Hematopoietic multipotent progenitor cell (in vitro differentiated cells): ENCODE data around the gene SEC23A. TPM values are rescaled to one million over a fixed set of nuclear protein-coding genes. Genes with fewer than 3 reads are reported as not detected.
A peak's percentile ranks its signal among the peaks of the same experiment; 100 is the strongest.

Experiments
- DNase-seq, 3 donors: peaks; one replicate each; pipeline ENCODE4 v3.0.0-alpha.2; 2011 to 2015; ENCODE audit warnings: low read depth in 2 of 3, low spot score in 2 of 3
- small RNA-seq: library from RNA; depleted of rRNA; stranded (forward); fragments of <200 nt; gene quantifications from one replicate; pipeline ENCODE3, GENCODE V24; 2012
- total RNA-seq: library from RNA; depleted of rRNA; stranded (reverse); fragments of >200 nt; gene quantifications from one replicate; pipeline ENCODE4 v1.2.3, GENCODE V29; 2012

Gene SEC23A
- total RNA-seq, 1 donor: 48.2 TPM

GRCh38 chr14:38994731-38995130 lies 108.3 kb downstream of the SEC23A start:
- no peak for DNase-seq

- no peak for DNase-seq
Observed at GRCh38 chr14:38993981-38994380, 109.1 kb downstream of the SEC23A start.

GRCh38 chr14:38992067-38992844 lies 110.8 kb downstream of the SEC23A start:
- DNase-seq: no peak

- DNase-seq: no peak
Observed at GRCh38 chr14:38991299-38991698, 111.7 kb downstream of the SEC23A start.

GRCh38 chr14:38989922-38990546 lies 113.0 kb downstream of the SEC23A start:
- peak in 2 of 3 donors; percentile 14 to 44 for DNase-seq

- DNase-seq: no peak
Observed at GRCh38 chr14:38987781-38988180, 115.3 kb downstream of the SEC23A start.

GRCh38 chr14:38982837-38983236 lies 120.2 kb downstream of the SEC23A start:
- no peak for DNase-seq

- DNase-seq: no peak
Observed at GRCh38 chr14:38982278-38982677, 120.8 kb downstream of the SEC23A start.

Small RNA genes lying within 50 kb of the gene (small RNA-seq; reads per million reads assigned to genes)
- gene AL109628.1: not detected
- not detected for gene RF00019

Other genes with a start within 250 kb of the SEC23A start
- gene GEMIN2, start 11.1 kb upstream of the SEC23A start, total RNA-seq: 17.0 TPM
- 20.7 TPM for gene TRAPPC6B, start 67.1 kb upstream of the SEC23A start, total RNA-seq
- 22.9 TPM for gene PNN, start 72.0 kb upstream of the SEC23A start, total RNA-seq
- gene MIA2, start 130.7 kb upstream of the SEC23A start, total RNA-seq: 7.8 TPM